ENCODE measurements around the gene TPM4. TPM values are rescaled to one million over a fixed set of nuclear protein-coding genes. Genes with fewer than 3 reads are reported as not detected.

TPM4 gene
- total and polyA plus RNA-seq, 2 donors (not counting 1 experiment from before 2014, with no cell fraction given): 65.4 to 127 TPM

DNA sequence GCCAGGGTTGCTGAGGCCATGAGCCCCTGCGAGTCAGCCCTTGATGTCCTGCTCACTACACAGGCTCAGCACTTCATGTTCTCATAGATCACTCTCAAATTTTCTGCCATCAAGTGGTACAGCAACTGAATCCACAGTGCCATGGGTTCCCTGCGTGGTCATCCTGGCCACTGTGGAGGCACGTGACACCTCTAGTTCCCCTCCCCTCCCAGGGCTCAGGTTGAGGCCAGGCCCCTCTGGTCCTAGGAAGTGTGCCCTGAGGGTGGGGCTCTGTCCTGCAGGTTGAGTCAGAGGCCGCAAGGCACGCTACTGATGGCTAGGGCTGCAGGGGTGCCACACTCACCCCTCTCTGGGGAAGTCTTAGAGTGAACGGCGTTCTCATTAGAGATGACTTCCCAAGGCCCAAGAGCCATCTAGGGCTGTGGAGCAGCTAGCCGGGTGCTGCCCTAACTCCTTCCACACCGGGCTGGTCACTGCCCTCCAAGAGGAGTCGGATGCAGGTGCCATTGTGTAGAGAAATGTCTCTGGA lies 39.8 kb upstream of the TPM4 start:
- no peaks in the 10 kb centered on the region for H4K20me1 ChIP-seq (ENCODE audit: control insufficient read depth, insufficient read depth, low read length, poor library complexity, severe bottlenecking)
- Mint-ChIP-seq H3K27me3 (no peaks in the 10 kb centered on the region), H3K27ac (no peak overlapping the region), H3K4me1 (peaks cover 6% of the 10 kb centered on the region), H3K9me3 (ENCODE audit: insufficient read depth) (no peaks in the 10 kb centered on the region), H3K4me3 (no peak overlapping the region)
- no peak overlapping the region for H3K4me2 ChIP-seq (replicated peaks; ENCODE audit: low read depth, low read length, poor library complexity, severe bottlenecking)
- H3K27me3 ChIP-seq (replicated peaks in 1 of 4; ENCODE audit: control extremely low read depth in 1 of 4, control insufficient read depth in 3 of 4, insufficient read depth in 4 of 4, low read length in 3 of 4): peaks cover 0 to 4% (median 0%) of the 10 kb centered on the region in 4 experiments
- ChIA-PET CTCF (interaction anchor here (1.1 kb wide), 1 partner anchor 9 kb away, joined by 3 read pairs; no protein-coding TSS in a partner anchor), POLR2A (no interaction called here)
- H3K9ac ChIP-seq (ENCODE audit: low read length): no peak overlapping the region
- DNase-seq: no peak
- H3K79me2 ChIP-seq (ENCODE audit: control insufficient read depth, insufficient read depth, low read length): no peaks in the 10 kb centered on the region
- ATAC-seq (ENCODE audit: low read depth): no peak
- TF ChIP-seq, protein P1, sequence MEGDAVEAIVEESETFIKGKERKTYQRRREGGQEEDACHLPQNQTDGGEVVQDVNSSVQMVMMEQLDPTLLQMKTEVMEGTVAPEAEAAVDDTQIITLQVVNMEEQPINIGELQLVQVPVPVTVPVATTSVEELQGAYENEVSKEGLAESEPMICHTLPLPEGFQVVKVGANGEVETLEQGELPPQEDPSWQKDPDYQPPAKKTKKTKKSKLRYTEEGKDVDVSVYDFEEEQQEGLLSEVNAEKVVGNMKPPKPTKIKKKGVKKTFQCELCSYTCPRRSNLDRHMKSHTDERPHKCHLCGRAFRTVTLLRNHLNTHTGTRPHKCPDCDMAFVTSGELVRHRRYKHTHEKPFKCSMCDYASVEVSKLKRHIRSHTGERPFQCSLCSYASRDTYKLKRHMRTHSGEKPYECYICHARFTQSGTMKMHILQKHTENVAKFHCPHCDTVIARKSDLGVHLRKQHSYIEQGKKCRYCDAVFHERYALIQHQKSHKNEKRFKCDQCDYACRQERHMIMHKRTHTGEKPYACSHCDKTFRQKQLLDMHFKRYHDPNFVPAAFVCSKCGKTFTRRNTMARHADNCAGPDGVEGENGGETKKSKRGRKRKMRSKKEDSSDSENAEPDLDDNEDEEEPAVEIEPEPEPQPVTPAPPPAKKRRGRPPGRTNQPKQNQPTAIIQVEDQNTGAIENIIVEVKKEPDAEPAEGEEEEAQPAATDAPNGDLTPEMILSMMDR (IDR thresholded peaks at IDR 0.05): no peak
- no peak for TF ChIP-seq EZH2 (IDR thresholded peaks at IDR 0.05; ENCODE audit: borderline replicate concordance, insufficient read depth, low read depth, low read length, poor library complexity, severe bottlenecking)
- no peak overlapping the region for H2AFZ ChIP-seq (ENCODE audit: insufficient read depth, low read depth, low read length, poor library complexity, severe bottlenecking)
- no peaks in the 10 kb centered on the region for H3K36me3 ChIP-seq (replicated peaks in 1 of 2; ENCODE audit: control extremely low read depth in 1 of 2, control insufficient read depth in 1 of 2, extremely low read depth in 1 of 2, insufficient read depth in 2 of 2, low read length in 1 of 2)
- 86% methylated on average over 7 of the region's 10 CpGs for WGBS (ENCODE audit: insufficient coverage)
- no peak overlapping the region for H3K4me3 ChIP-seq (ENCODE audit: control extremely low read depth in 1 of 5, extremely low read depth in 1 of 5, insufficient read depth in 1 of 5, low read depth in 2 of 5, low read length in 4 of 5)
- no peak overlapping the region for H3K27ac ChIP-seq (ENCODE audit: low read length in 2 of 2)
- intact Hi-C loops (cut with micrococcal nuclease): no loop called here
- H3K4me1 ChIP-seq (ENCODE audit: control insufficient read depth in 2 of 2, insufficient read depth in 2 of 2, low read length in 2 of 2): peaks cover 3 to 4% of the 10 kb centered on the region in 2 donors
- H3K9me3 ChIP-seq (ENCODE audit: control extremely low read depth in 1 of 3, control insufficient read depth in 2 of 3, insufficient read depth in 1 of 3, low read length in 2 of 3): no peaks in the 10 kb centered on the region

GRCh38 chr19:16036941-16037340 lies 39.4 kb upstream of the TPM4 start:
- Mint-ChIP-seq H3K9me3 (ENCODE audit: insufficient read depth) (no peaks in the 10 kb centered on the region), H3K4me1 (peaks cover 10% of the 10 kb centered on the region), H3K27me3 (no peaks in the 10 kb centered on the region), H3K4me3 (no peak overlapping the region), H3K27ac (no peak overlapping the region)
- TF ChIP-seq, protein P1 (IDR thresholded peaks at IDR 0.05): no peak
- no peak for TF ChIP-seq EZH2 (IDR thresholded peaks at IDR 0.05; ENCODE audit: borderline replicate concordance, insufficient read depth, low read depth, low read length, poor library complexity, severe bottlenecking)
- ChIA-PET CTCF (interaction anchor here (1.1 kb wide), 1 partner anchor 9 kb away, joined by 3 read pairs; no protein-coding TSS in a partner anchor), POLR2A (no interaction called here)
- DNase-seq (no peak), ATAC-seq (ENCODE audit: low read depth) (no peak)
- Histone ChIP-seq H3K27me3 (replicated peaks in 1 of 4; ENCODE audit: control extremely low read depth in 1 of 4, control insufficient read depth in 3 of 4, insufficient read depth in 4 of 4, low read length in 3 of 4) (peaks cover 0 to 4% (median 0%) of the 10 kb centered on the region in 4 experiments), H4K20me1 (ENCODE audit: control insufficient read depth, insufficient read depth, low read length, poor library complexity, severe bottlenecking) (no peaks in the 10 kb centered on the region), H3K79me2 (ENCODE audit: control insufficient read depth, insufficient read depth, low read length) (no peaks in the 10 kb centered on the region), H3K9me3 (ENCODE audit: control extremely low read depth in 1 of 3, control insufficient read depth in 2 of 3, insufficient read depth in 1 of 3, low read length in 2 of 3) (no peaks in the 10 kb centered on the region), H3K4me1 (ENCODE audit: control insufficient read depth in 2 of 2, insufficient read depth in 2 of 2, low read length in 2 of 2) (peaks cover 7 to 8% of the 10 kb centered on the region in 2 donors), H2AFZ (ENCODE audit: insufficient read depth, low read depth, low read length, poor library complexity, severe bottlenecking) (no peak overlapping the region), H3K4me3 (ENCODE audit: control extremely low read depth in 1 of 5, extremely low read depth in 1 of 5, insufficient read depth in 1 of 5, low read depth in 2 of 5, low read length in 4 of 5) (no peak overlapping the region), H3K27ac (ENCODE audit: low read length in 2 of 2) (no peak overlapping the region), H3K4me2 (replicated peaks; ENCODE audit: low read depth, low read length, poor library complexity, severe bottlenecking) (no peak overlapping the region), H3K36me3 (replicated peaks in 1 of 2; ENCODE audit: control extremely low read depth in 1 of 2, control insufficient read depth in 1 of 2, extremely low read depth in 1 of 2, insufficient read depth in 2 of 2, low read length in 1 of 2) (no peaks in the 10 kb centered on the region), H3K9ac (ENCODE audit: low read length) (no peak overlapping the region)
- 80% methylated on average over 9 of the region's 11 CpGs for WGBS (ENCODE audit: insufficient coverage)
- intact Hi-C loops (cut with micrococcal nuclease): no loop called here
